ENCODE data around the gene CHI3L1.
A peak's percentile ranks its signal among the peaks of the same experiment; 100 is the strongest.

CHI3L1 gene

DNA sequence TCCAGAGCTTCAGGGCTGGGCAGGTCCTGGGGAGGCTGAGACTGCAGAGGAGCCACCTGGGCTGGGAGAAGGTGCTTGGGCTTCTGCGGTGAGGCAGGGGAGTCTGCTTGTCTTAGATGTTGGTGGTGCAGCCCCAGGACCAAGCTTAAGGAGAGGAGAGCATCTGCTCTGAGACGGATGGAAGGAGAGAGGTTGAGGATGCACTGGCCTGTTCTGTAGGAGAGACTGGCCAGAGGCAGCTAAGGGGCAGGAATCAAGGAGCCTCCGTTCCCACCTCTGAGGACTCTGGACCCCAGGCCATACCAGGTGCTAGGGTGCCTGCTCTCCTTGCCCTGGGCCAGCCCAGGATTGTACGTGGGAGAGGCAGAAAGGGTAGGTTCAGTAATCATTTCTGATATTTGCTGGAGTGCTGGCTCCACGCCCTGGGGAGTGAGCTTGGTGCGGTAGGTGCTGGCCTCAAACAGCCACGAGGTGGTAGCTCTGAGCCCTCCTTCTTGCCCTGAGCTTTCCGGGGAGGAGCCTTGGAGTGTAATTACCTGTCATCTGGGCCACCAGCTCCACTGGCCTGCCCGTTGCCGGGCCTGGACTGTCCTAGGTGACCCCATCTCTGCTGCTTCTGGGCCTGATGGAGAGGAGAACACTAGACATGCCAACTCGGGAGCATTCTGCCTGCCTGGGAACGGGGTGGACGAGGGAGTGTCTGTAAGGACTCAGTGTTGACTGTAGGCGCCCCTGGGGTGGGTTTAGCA lies 20.1 kb downstream of the CHI3L1 start:
- TF ChIP-seq, protein P1, sequence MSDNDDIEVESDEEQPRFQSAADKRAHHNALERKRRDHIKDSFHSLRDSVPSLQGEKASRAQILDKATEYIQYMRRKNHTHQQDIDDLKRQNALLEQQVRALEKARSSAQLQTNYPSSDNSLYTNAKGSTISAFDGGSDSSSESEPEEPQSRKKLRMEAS (IDR thresholded peaks at IDR 0.05), result peak; percentile 72
- no peak for TF ChIP-seq EP300 (IDR thresholded peaks at IDR 0.05; ENCODE audit: borderline replicate concordance)
- TF ChIP-seq RAD21 (IDR thresholded peaks at IDR 0.05; ENCODE audit: low read depth), result peak; percentile 27; the same call in 1 of the 2 replicates

DNA sequence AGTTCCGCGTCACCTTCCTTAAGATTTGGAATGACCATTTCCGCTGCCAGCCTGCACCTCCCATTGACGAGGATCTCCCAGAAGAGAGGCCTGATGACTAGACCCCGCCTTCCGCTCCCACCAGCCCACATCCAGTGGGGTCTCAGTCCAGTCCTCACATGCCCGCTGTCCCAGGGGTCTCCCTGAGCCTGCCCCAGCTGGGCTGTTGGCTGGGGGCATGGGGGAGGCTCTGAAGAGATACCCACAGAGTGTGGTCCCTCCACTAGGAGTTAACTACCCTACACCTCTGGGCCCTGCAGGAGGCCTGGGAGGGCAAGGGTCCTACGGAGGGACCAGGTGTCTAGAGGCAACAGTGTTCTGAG lies 20.7 kb downstream of the CHI3L1 start:
- TF ChIP-seq CREB1 (IDR thresholded peaks at IDR 0.05; ENCODE audit: low read depth) (no peak), CEBPB (IDR thresholded peaks at IDR 0.05) (no peak), TCF12 (IDR thresholded peaks at IDR 0.05; ENCODE audit: low read depth) (no peak), TAF1 (IDR thresholded peaks at IDR 0.05; ENCODE audit: low read depth) (no peak)
- TF ChIP-seq, protein P2, sequence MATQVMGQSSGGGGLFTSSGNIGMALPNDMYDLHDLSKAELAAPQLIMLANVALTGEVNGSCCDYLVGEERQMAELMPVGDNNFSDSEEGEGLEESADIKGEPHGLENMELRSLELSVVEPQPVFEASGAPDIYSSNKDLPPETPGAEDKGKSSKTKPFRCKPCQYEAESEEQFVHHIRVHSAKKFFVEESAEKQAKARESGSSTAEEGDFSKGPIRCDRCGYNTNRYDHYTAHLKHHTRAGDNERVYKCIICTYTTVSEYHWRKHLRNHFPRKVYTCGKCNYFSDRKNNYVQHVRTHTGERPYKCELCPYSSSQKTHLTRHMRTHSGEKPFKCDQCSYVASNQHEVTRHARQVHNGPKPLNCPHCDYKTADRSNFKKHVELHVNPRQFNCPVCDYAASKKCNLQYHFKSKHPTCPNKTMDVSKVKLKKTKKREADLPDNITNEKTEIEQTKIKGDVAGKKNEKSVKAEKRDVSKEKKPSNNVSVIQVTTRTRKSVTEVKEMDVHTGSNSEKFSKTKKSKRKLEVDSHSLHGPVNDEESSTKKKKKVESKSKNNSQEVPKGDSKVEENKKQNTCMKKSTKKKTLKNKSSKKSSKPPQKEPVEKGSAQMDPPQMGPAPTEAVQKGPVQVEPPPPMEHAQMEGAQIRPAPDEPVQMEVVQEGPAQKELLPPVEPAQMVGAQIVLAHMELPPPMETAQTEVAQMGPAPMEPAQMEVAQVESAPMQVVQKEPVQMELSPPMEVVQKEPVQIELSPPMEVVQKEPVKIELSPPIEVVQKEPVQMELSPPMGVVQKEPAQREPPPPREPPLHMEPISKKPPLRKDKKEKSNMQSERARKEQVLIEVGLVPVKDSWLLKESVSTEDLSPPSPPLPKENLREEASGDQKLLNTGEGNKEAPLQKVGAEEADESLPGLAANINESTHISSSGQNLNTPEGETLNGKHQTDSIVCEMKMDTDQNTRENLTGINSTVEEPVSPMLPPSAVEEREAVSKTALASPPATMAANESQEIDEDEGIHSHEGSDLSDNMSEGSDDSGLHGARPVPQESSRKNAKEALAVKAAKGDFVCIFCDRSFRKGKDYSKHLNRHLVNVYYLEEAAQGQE (IDR thresholded peaks at IDR 0.05; ENCODE audit: low read depth), result no peak
- TF ChIP-seq, protein P1 (IDR thresholded peaks at IDR 0.05), result no peak

DNA sequence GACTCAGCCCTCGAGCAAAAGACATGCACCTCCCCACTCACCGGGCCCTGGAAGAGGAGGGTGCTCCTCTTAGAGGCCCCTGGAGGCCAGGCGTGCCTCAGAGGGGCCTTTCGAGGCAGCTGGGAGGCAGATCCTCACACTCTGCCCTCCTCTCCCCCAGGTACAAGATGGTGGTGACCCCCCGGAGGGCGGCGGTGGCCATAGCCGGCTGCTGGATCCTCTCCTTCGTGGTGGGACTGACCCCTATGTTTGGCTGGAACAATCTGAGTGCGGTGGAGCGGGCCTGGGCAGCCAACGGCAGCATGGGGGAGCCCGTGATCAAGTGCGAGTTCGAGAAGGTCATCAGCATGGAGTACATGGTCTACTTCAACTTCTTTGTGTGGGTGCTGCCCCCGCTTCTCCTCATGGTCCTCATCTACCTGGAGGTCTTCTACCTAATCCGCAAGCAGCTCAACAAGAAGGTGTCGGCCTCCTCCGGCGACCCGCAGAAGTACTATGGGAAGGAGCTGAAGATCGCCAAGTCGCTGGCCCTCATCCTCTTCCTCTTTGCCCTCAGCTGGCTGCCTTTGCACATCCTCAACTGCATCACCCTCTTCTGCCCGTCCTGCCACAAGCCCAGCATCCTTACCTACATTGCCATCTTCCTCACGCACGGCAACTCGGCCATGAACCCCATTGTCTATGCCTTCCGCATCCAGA lies 21.3 kb downstream of the CHI3L1 start:
- no peak for TF ChIP-seq CEBPB (IDR thresholded peaks at IDR 0.05)
- TF ChIP-seq, protein P1 (IDR thresholded peaks at IDR 0.05), result no peak
- TF ChIP-seq, protein P3, sequence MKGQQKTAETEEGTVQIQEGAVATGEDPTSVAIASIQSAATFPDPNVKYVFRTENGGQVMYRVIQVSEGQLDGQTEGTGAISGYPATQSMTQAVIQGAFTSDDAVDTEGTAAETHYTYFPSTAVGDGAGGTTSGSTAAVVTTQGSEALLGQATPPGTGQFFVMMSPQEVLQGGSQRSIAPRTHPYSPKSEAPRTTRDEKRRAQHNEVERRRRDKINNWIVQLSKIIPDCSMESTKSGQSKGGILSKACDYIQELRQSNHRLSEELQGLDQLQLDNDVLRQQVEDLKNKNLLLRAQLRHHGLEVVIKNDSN (IDR thresholded peaks at IDR 0.05), result no peak
- no peak for TF ChIP-seq CREB1 (IDR thresholded peaks at IDR 0.05; ENCODE audit: low read depth)
- no peak for TF ChIP-seq NFIC (IDR thresholded peaks at IDR 0.05)
- TF ChIP-seq TEAD4 (IDR thresholded peaks at IDR 0.05), result no peak
- no peak for TF ChIP-seq EGR1 (IDR thresholded peaks at IDR 0.05)
- TF ChIP-seq TCF12 (IDR thresholded peaks at IDR 0.05; ENCODE audit: low read depth), result no peak
- TF ChIP-seq RAD21 (IDR thresholded peaks at IDR 0.05; ENCODE audit: low read depth), result no peak
- no peak for TF ChIP-seq EP300 (IDR thresholded peaks at IDR 0.05; ENCODE audit: borderline replicate concordance)
- TF ChIP-seq TAF1 (IDR thresholded peaks at IDR 0.05; ENCODE audit: low read depth), result no peak
- no peak for TF ChIP-seq YY1 (IDR thresholded peaks at IDR 0.05; ENCODE audit: low read depth)
- no peak for TF ChIP-seq FOXM1 (IDR thresholded peaks at IDR 0.05; ENCODE audit: borderline replicate concordance, low read depth)
- no peak for TF ChIP-seq ZBTB7A (IDR thresholded peaks at IDR 0.05; ENCODE audit: low read depth)
- TF ChIP-seq, protein P2 (IDR thresholded peaks at IDR 0.05; ENCODE audit: low read depth), result no peak

DNA sequence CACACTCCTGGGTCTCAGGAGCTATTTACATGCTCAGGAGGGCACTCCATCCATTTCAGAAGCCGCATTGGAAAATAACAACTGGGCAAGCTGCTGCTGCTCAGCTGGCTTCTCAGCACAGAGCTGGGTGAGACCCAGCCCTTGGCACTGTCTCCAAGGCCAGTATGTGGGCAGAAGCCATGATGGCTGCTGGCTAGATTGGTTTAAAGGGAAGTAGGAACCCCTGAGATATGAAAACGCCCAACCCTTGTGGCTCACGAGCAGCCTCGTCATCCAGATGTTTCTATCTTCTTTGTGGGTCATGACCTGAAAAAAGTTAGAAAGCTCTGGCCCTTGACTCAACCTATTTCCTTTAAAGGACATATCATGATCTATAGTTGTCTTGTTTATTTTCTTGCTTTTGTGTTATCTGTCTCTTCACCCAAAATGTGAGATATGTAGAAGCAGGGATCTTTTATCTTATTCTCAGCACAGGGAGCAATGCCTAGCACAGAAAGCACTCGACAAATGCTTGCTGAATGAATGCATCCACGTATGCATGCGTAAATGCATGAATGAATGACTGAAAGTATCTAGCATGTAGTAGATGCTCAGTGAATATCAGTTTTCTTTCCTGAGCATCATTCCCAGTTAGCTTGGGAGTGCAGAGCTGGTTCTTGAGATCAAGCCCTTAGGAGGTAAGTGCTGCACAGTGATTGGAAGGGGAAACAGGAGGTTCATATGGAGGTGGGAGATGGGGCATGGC lies 22.4 kb downstream of the CHI3L1 start:
- TF ChIP-seq TCF12 (IDR thresholded peaks at IDR 0.05; ENCODE audit: low read depth) (no peak), CEBPB (IDR thresholded peaks at IDR 0.05) (no peak), RAD21 (IDR thresholded peaks at IDR 0.05; ENCODE audit: low read depth) (no peak), YY1 (IDR thresholded peaks at IDR 0.05; ENCODE audit: low read depth) (no peak), NFIC (IDR thresholded peaks at IDR 0.05) (no peak), EGR1 (IDR thresholded peaks at IDR 0.05) (no peak), EP300 (IDR thresholded peaks at IDR 0.05; ENCODE audit: borderline replicate concordance) (no peak), CREB1 (IDR thresholded peaks at IDR 0.05; ENCODE audit: low read depth) (no peak), ZBTB7A (IDR thresholded peaks at IDR 0.05; ENCODE audit: low read depth) (no peak), FOXM1 (IDR thresholded peaks at IDR 0.05; ENCODE audit: borderline replicate concordance, low read depth) (no peak), TEAD4 (IDR thresholded peaks at IDR 0.05) (no peak)
- TF ChIP-seq, protein P2 (IDR thresholded peaks at IDR 0.05; ENCODE audit: low read depth), result no peak
- TF ChIP-seq, protein P3 (IDR thresholded peaks at IDR 0.05), result no peak
- TF ChIP-seq, protein P1 (IDR thresholded peaks at IDR 0.05), result no peak
